ENCODE results near the gene WDPCP. TPM values are rescaled to one million over a fixed set of nuclear protein-coding genes. Genes with fewer than 3 reads are reported as not detected.

Gene WDPCP
- total and polyA plus RNA-seq, 2 donors = 3.8 to 49.2 TPM

- H3K4me3 ChIP-seq (ENCODE audit: low read depth, low read length) = no peak overlapping the region
- H3K27ac ChIP-seq (ENCODE audit: low read depth) = no peak overlapping the region
- no peaks in the 10 kb centered on the region for H3K36me3 ChIP-seq (ENCODE audit: insufficient read depth)
- no peaks in the 10 kb centered on the region for H3K4me1 ChIP-seq (ENCODE audit: insufficient read depth)
- DNase-seq (ENCODE audit: extremely low spot score) = no peak
- WGBS = 98% methylated on average over 1 of the region's 1 CpG
Observed at GRCh38 chr2:63544017-63544627, 44.2 kb downstream of the WDPCP start.

DNA sequence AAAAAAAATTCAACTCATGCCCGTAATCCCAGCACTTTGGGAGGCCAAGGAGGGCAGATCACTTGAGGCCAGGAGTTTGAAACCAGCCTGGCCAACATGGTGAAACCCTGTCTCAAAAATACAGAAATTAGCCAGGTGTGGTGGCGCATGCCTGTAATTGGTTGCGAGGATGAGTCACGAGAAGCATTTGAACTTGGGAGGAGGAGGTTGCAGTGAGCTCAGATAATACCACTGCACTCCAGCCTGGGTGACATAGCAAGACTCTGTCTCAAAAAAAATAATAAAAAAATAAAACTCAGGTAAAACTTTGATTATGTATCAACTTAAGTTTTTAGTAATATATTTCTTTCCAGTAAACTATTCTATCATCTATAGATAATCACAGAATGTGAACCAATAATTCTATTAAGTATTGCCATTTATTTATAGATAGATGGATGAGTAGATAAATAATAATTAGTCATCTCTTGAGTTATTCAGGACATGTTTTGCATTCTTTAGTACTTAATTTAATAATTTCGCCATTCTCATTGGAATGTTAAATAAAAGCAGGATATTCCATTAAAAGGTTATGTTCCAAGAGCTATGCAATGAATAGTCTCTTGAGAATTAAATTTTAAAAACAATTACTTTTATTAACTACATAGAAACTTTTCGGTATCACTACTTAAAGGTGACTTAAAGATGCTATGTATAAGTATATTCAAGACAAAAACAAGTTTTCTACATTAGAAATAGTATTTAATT is 48.7 kb downstream of the WDPCP start:
- H3K4me3 ChIP-seq (ENCODE audit: low read depth, low read length) = no peak overlapping the region
- DNase-seq (ENCODE audit: extremely low spot score) = no peak
- 93% methylated on average over 6 of the region's 6 CpGs for WGBS
- H3K36me3 ChIP-seq (ENCODE audit: insufficient read depth) = no peaks in the 10 kb centered on the region
- H3K4me1 ChIP-seq (ENCODE audit: insufficient read depth) = no peaks in the 10 kb centered on the region
- H3K27ac ChIP-seq (ENCODE audit: low read depth) = no peak overlapping the region

DNA sequence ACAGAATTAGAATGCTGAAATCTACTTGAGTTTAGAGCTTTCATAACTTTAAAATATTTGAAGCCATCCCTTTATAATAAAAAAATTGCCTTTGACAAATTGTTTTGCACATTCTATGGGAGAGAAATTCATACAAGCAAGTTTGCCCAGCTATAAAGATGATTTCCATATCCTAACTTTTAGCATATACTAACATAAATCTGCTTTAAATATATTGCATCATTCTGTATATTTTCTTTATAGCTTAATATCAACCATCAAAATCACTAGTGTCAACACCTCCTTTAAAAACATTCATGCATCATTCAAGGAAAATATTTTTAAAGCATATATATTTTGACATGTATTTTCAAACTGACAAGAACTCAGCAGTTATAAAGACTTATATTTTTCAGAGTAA is 49.9 kb downstream of the WDPCP start:
- Histone ChIP-seq H3K4me3 (ENCODE audit: low read depth, low read length) (no peak overlapping the region), H3K27ac (ENCODE audit: low read depth) (no peak overlapping the region), H3K36me3 (ENCODE audit: insufficient read depth) (no peaks in the 10 kb centered on the region), H3K4me1 (ENCODE audit: insufficient read depth) (no peaks in the 10 kb centered on the region)
- DNase-seq (ENCODE audit: extremely low spot score) = no peak

- no peak overlapping the region for H3K27ac ChIP-seq (ENCODE audit: low read depth)
- no peak for DNase-seq (ENCODE audit: extremely low spot score)
- WGBS = 95% methylated on average over 2 of the region's 2 CpGs
- no peaks in the 10 kb centered on the region for H3K36me3 ChIP-seq (ENCODE audit: insufficient read depth)
- H3K4me3 ChIP-seq (ENCODE audit: low read depth, low read length) = no peak overlapping the region
- H3K4me1 ChIP-seq (ENCODE audit: insufficient read depth) = no peaks in the 10 kb centered on the region
Observed at GRCh38 chr2:63537306-63537705, 51.0 kb downstream of the WDPCP start.

GRCh38 chr2:63530704-63531279 is 57.5 kb downstream of the WDPCP start:
- Histone ChIP-seq H3K4me3 (ENCODE audit: low read depth, low read length) (no peak overlapping the region), H3K4me1 (ENCODE audit: insufficient read depth) (no peaks in the 10 kb centered on the region), H3K36me3 (ENCODE audit: insufficient read depth) (no peaks in the 10 kb centered on the region)

GRCh38 chr2:63525905-63526304 is 62.4 kb downstream of the WDPCP start:
- Histone ChIP-seq H3K27ac (ENCODE audit: low read depth) (no peak overlapping the region), H3K4me1 (ENCODE audit: insufficient read depth) (no peaks in the 10 kb centered on the region), H3K4me3 (ENCODE audit: low read depth, low read length) (no peak overlapping the region), H3K36me3 (ENCODE audit: insufficient read depth) (no peaks in the 10 kb centered on the region)
- WGBS = 79% methylated on average over 3 of the region's 3 CpGs
- DNase-seq (ENCODE audit: extremely low spot score) = no peak

More at GRCh38 chr2:63530704-63531279, 57.5 kb downstream of the WDPCP start:
- 93% methylated on average over 16 of the region's 16 CpGs for WGBS
- no peak for DNase-seq (ENCODE audit: extremely low spot score)
- H3K27ac ChIP-seq (ENCODE audit: low read depth) = no peak overlapping the region

DNA sequence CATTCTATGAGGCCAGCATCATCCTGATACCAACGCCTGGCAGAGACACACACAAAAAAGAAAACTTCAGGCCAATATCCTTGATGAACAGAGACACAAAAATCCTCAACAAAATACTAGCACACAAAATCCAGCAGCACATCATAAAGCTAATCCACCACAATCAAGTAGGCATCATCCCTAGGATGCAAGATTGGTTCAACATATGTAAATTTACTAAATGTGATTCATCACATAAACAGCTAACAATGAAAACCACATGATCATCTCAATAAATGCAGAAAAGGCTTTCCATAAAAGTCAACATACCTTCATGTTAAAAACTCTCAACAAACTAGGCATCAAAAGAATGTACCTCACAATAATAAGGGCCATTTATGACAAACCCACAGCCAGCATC is 65.3 kb downstream of the WDPCP start:
- WGBS = 96% methylated on average over 1 of the region's 1 CpG
- H3K36me3 ChIP-seq (ENCODE audit: insufficient read depth) = no peaks in the 10 kb centered on the region
- no peak overlapping the region for H3K4me3 ChIP-seq (ENCODE audit: low read depth, low read length)
- no peak overlapping the region for H3K27ac ChIP-seq (ENCODE audit: low read depth)
- no peak for DNase-seq (ENCODE audit: extremely low spot score)
- no peaks in the 10 kb centered on the region for H3K4me1 ChIP-seq (ENCODE audit: insufficient read depth)

- no peak overlapping the region for H3K4me3 ChIP-seq (ENCODE audit: low read depth, low read length)
- DNase-seq (ENCODE audit: extremely low spot score) = no peak
- WGBS = 88% methylated on average over 1 of the region's 1 CpG
Observed at GRCh38 chr2:63520793-63521192, 67.5 kb downstream of the WDPCP start.

GRCh38 chr2:63514781-63515180 is 73.5 kb downstream of the WDPCP start:
- Histone ChIP-seq H3K27ac (ENCODE audit: low read depth) (no peak overlapping the region), H3K4me3 (ENCODE audit: low read depth, low read length) (no peak overlapping the region), H3K36me3 (ENCODE audit: insufficient read depth) (no peaks in the 10 kb centered on the region), H3K4me1 (ENCODE audit: insufficient read depth) (no peaks in the 10 kb centered on the region)
- DNase-seq (ENCODE audit: extremely low spot score) = no peak

More at GRCh38 chr2:63520793-63521192, 67.5 kb downstream of the WDPCP start:
- no peaks in the 10 kb centered on the region for H3K36me3 ChIP-seq (ENCODE audit: insufficient read depth)
- no peaks in the 10 kb centered on the region for H3K4me1 ChIP-seq (ENCODE audit: insufficient read depth)
- H3K27ac ChIP-seq (ENCODE audit: low read depth) = no peak overlapping the region

DNA sequence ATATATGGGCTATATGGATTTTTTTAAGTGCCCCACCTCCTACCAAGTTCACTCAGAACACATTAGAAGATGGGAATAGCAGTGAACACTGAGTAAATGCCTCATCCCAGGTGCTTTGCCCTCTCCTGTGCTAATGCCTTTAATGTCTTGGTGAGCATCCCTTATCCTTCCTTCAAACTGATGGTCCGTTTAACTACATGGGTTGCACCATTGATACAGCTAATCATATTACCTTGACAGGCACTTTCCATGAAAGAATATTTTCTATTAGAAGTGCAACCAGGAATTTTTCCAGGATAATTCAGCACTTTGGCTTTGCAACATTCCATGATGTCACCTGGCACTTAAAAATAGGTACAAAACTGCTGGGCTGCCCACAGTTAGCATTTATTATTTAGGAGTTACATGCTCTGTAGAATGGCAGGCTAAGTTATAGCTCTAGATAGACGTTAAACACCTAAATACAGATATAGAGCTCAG is 74.0 kb downstream of the WDPCP start:
- no peaks in the 10 kb centered on the region for H3K36me3 ChIP-seq (ENCODE audit: insufficient read depth)
- H3K4me3 ChIP-seq (ENCODE audit: low read depth, low read length) = no peak overlapping the region
- 80% methylated on average over 2 of the region's 2 CpGs for WGBS
- H3K27ac ChIP-seq (ENCODE audit: low read depth) = no peak overlapping the region
- no peak for DNase-seq (ENCODE audit: extremely low spot score)
- H3K4me1 ChIP-seq (ENCODE audit: insufficient read depth) = no peaks in the 10 kb centered on the region

- Histone ChIP-seq H3K27ac (ENCODE audit: low read depth) (no peak overlapping the region), H3K4me1 (ENCODE audit: insufficient read depth) (no peaks in the 10 kb centered on the region), H3K4me3 (ENCODE audit: low read depth, low read length) (no peak overlapping the region), H3K36me3 (ENCODE audit: insufficient read depth) (no peaks in the 10 kb centered on the region)
- no peak for DNase-seq (ENCODE audit: extremely low spot score)
- WGBS = 86% methylated on average over 2 of the region's 2 CpGs
Observed at GRCh38 chr2:63506320-63506719, 82.0 kb downstream of the WDPCP start.

DNA sequence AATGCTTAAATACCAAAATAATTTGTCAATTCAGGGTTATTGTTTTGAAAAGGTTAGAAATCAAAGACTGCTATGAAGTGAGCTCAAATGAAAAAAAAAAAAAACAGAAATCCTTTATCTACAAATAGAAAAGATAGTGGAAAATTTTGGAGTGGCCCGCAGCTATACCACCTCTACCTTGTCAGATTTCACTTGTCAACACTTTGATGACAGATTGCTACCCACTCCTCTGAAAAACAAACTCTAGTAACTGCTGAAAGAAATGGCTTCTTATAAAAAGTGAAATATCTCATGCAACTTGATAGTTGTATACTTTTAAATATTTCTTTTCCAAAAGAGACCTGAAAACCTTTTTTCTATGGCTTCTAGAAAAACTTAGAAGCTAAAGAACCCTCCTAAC is 84.5 kb downstream of the WDPCP start:
- Histone ChIP-seq H3K27ac (ENCODE audit: low read depth) (no peak overlapping the region), H3K4me3 (ENCODE audit: low read depth, low read length) (no peak overlapping the region), H3K4me1 (ENCODE audit: insufficient read depth) (no peaks in the 10 kb centered on the region), H3K36me3 (ENCODE audit: insufficient read depth) (no peaks in the 10 kb centered on the region)
- DNase-seq (ENCODE audit: extremely low spot score) = no peak
- 91% methylated on average over 1 of the region's 1 CpG for WGBS

- Histone ChIP-seq H3K36me3 (ENCODE audit: insufficient read depth) (no peaks in the 10 kb centered on the region), H3K4me1 (ENCODE audit: insufficient read depth) (no peaks in the 10 kb centered on the region), H3K27ac (ENCODE audit: low read depth) (no peak overlapping the region), H3K4me3 (ENCODE audit: low read depth, low read length) (no peak overlapping the region)
- DNase-seq (ENCODE audit: extremely low spot score) = no peak
- 81% methylated on average over 1 of the region's 1 CpG for WGBS
Observed at GRCh38 chr2:63500398-63500797, 87.9 kb downstream of the WDPCP start.

- no peaks in the 10 kb centered on the region for H3K36me3 ChIP-seq (ENCODE audit: insufficient read depth)
- whole genome bisulfite sequencing = 87% methylated on average over 2 of the region's 2 CpGs
- H3K4me3 ChIP-seq (ENCODE audit: low read depth, low read length) = no peak overlapping the region
- H3K27ac ChIP-seq (ENCODE audit: low read depth) = no peak overlapping the region
- no peak for DNase-seq (ENCODE audit: extremely low spot score)
- H3K4me1 ChIP-seq (ENCODE audit: insufficient read depth) = no peaks in the 10 kb centered on the region
Observed at GRCh38 chr2:63497576-63497975, 90.7 kb downstream of the WDPCP start.

Measured in urinary bladder (tissue), 4 donors.